Upper lobe of left lung (tissue), 4 donors: Measurements from ENCODE around the gene MAP7D3.

ENCODE experiments used
- POLR2A ChIP-seq, 4 donors: fragments of 450-650 bp; IDR thresholded peaks; one replicate each; pipeline ENCODE4 v1.5.1; 2016 to 2017; ENCODE audit warnings: antibody characterized with exemption in 4 of 4, mild to moderate bottlenecking in 2 of 4
- POLR2AphosphoS5 ChIP-seq, 2 donors: sonication (generic); formaldehyde crosslinking; IDR thresholded peaks; one replicate each; pipeline ENCODE4 v1.5.1; 2017; ENCODE audit warnings: antibody characterized with exemption in 2 of 2
- TF ChIP-seq, protein P1 (sequence below), 6 experiments: fragments of 450-650 bp in 4 of 6; fragments of 200-600 bp in 2 of 6; sonication (generic) in 2 of 6; IDR thresholded peaks; one replicate each; pipeline ENCODE4 v1.5.1; 2016 to 2019; ENCODE audit warnings: antibody characterized with exemption in 6 of 6

DNA sequence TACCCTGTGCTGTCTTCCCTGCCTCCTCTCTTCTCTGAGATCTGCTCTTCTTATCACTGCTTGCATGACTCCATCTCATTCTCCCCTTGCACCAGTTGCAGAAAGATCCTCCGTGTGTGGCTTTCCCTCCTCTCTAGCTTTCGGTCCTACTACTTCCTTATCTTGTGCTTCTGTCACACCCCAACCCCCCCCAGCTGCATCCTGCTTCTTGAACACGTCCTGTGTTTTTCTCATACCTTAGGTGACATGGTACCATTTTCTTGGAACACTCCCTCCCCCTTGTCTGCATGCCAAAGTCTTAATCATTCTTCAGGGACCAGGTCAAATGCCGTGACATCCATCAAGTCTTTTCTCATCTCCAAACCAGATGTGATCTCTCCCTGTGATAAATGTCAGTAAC, 57.4 kb downstream of the MAP7D3 start:
- TF ChIP-seq POLR2AphosphoS5 (IDR thresholded peaks at IDR 0.05) (no peak), POLR2A (IDR thresholded peaks at IDR 0.05) (no peak)
- TF ChIP-seq, protein P1, sequence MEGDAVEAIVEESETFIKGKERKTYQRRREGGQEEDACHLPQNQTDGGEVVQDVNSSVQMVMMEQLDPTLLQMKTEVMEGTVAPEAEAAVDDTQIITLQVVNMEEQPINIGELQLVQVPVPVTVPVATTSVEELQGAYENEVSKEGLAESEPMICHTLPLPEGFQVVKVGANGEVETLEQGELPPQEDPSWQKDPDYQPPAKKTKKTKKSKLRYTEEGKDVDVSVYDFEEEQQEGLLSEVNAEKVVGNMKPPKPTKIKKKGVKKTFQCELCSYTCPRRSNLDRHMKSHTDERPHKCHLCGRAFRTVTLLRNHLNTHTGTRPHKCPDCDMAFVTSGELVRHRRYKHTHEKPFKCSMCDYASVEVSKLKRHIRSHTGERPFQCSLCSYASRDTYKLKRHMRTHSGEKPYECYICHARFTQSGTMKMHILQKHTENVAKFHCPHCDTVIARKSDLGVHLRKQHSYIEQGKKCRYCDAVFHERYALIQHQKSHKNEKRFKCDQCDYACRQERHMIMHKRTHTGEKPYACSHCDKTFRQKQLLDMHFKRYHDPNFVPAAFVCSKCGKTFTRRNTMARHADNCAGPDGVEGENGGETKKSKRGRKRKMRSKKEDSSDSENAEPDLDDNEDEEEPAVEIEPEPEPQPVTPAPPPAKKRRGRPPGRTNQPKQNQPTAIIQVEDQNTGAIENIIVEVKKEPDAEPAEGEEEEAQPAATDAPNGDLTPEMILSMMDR (IDR thresholded peaks at IDR 0.05), result no peak
